Skin epidermis (tissue), 12 donors: ENCODE data around the gene FBLN2.
"Not testable (repeated sequence)": the region's sequence is repeated elsewhere in the genome, so short reads cannot be mapped to it uniquely, and the experiment has no call there.

Source experiments
- H3K27ac ChIP-seq, 21 experiments: fragments of 200-600 bp; sonication (generic) in 11 of 21; one replicate each; pipeline ENCODE4 v1.5.0; 2020; ENCODE audit warnings: mild to moderate bottlenecking in 3 of 21, inconsistent platforms in 2 of 21, moderate library complexity in 2 of 21
- H3K4me3 ChIP-seq, 7 experiments: fragments of 200-600 bp; sonication (generic) in 2 of 7; one replicate each; pipeline ENCODE4 v1.5.0; 2020; ENCODE audit warnings: inconsistent platforms in 2 of 7, mild to moderate bottlenecking in 2 of 7, moderate library complexity in 1 of 7

FBLN2 gene

GRCh38 chr3:13513051-13513912 is 35.6 kb upstream of the FBLN2 start:
- no peak overlapping the region for H3K4me3 ChIP-seq
- peak overlapping the region in 20 of 21 experiments; percentile 21 to 90 (median 66) for H3K27ac ChIP-seq

GRCh38 chr3:13513913-13514517 is 34.9 kb upstream of the FBLN2 start:
- no peak overlapping the region for H3K4me3 ChIP-seq
- peak overlapping the region in 19 of 21 experiments; percentile 3 to 90 (median 68) for H3K27ac ChIP-seq

- Histone ChIP-seq H3K27ac (peak overlapping the region in 12 of 21 experiments; percentile 21 to 90 (median 70)), H3K4me3 (no peak overlapping the region)
Observed at GRCh38 chr3:13514639-13515435, 34.1 kb upstream of the FBLN2 start.

GRCh38 chr3:13515786-13516759 is 32.9 kb upstream of the FBLN2 start:
- H3K27ac ChIP-seq = peak overlapping the region in 12 of 21 experiments; percentile 7 to 77 (median 46)
- no peak overlapping the region for H3K4me3 ChIP-seq

- H3K27ac ChIP-seq = peak overlapping the region in 12 of 21 experiments; percentile 5 to 77 (median 46)
Observed at GRCh38 chr3:13516760-13517135, 32.2 kb upstream of the FBLN2 start.

GRCh38 chr3:13517253-13517977 is 31.5 kb upstream of the FBLN2 start:
- H3K4me3 ChIP-seq = no peak overlapping the region
- H3K27ac ChIP-seq = peak overlapping the region in 10 of 21 experiments; percentile 19 to 77 (median 57)

More at GRCh38 chr3:13516760-13517135, 32.2 kb upstream of the FBLN2 start:
- no peak overlapping the region for H3K4me3 ChIP-seq

- H3K27ac ChIP-seq = peak overlapping the region in 15 of 21 experiments; percentile 12 to 84 (median 59)
- no peak overlapping the region for H3K4me3 ChIP-seq
Observed at GRCh38 chr3:13518516-13518953, 30.4 kb upstream of the FBLN2 start.

- Histone ChIP-seq H3K27ac (peak overlapping the region in 16 of 21 experiments; percentile 12 to 84 (median 56)), H3K4me3 (no peak overlapping the region)
Observed at GRCh38 chr3:13519006-13519791, 29.7 kb upstream of the FBLN2 start.

- no peak overlapping the region for H3K4me3 ChIP-seq
- peak overlapping the region in 6 of 21 experiments; percentile 53 to 84 (median 62) for H3K27ac ChIP-seq
Observed at GRCh38 chr3:13520326-13520880, 28.5 kb upstream of the FBLN2 start.

GRCh38 chr3:13521309-13521708 is 27.6 kb upstream of the FBLN2 start:
- Histone ChIP-seq H3K27ac (no peak overlapping the region), H3K4me3 (no peak overlapping the region)

- H3K27ac ChIP-seq = not testable (repeated sequence)
Observed at GRCh38 chr3:13521749-13522148, 27.2 kb upstream of the FBLN2 start.

GRCh38 chr3:13522236-13522635 is 26.7 kb upstream of the FBLN2 start:
- no peak overlapping the region for H3K27ac ChIP-seq

More at GRCh38 chr3:13521749-13522148, 27.2 kb upstream of the FBLN2 start:
- H3K4me3 ChIP-seq = not testable (repeated sequence)

GRCh38 chr3:13524979-13525669 is 23.8 kb upstream of the FBLN2 start:
- Histone ChIP-seq H3K4me3 (no peak overlapping the region), H3K27ac (peak overlapping the region in 13 of 21 experiments; percentile 21 to 92 (median 70))

More at GRCh38 chr3:13522236-13522635, 26.7 kb upstream of the FBLN2 start:
- no peak overlapping the region for H3K4me3 ChIP-seq

GRCh38 chr3:13525827-13526625 is 22.9 kb upstream of the FBLN2 start:
- Histone ChIP-seq H3K4me3 (no peak overlapping the region), H3K27ac (peak overlapping the region in 20 of 21 experiments; percentile 18 to 92 (median 70))

- Histone ChIP-seq H3K27ac (peak overlapping the region in 20 of 21 experiments; percentile 18 to 92 (median 70)), H3K4me3 (no peak overlapping the region)
Observed at GRCh38 chr3:13526626-13526949, 22.3 kb upstream of the FBLN2 start.
